ENCODE measurements around the gene DPP9. TPM values are rescaled to one million over a fixed set of nuclear protein-coding genes. Genes with fewer than 3 reads are reported as not detected.

The DPP9 gene
- total RNA-seq, 1 donor from 2014 or later = 17.1 TPM

GRCh38 chr19:4722671-4723594, 709 bp downstream of the DPP9 start:
- H3K79me2 ChIP-seq (ENCODE audit: low read depth) = peaks cover 27% of the 10 kb centered on the region
- DNase-seq (ENCODE audit: low spot score) = peak; percentile 10
- Mint-ChIP-seq H3K27me3 (ENCODE audit: insufficient read depth, low read depth) (peaks cover 28% of the 10 kb centered on the region), H3K36me3 (peaks cover 6% of the 10 kb centered on the region), H3K27ac (peak overlapping the region; percentile 87), H3K4me1 (peaks cover 17% of the 10 kb centered on the region), H3K4me3 (peak overlapping the region; percentile 95), H3K9me3 (peaks cover 8% of the 10 kb centered on the region)
- peak overlapping the region; percentile 93 for H3K4me3 ChIP-seq
- peaks cover 7% of the 10 kb centered on the region for H3K4me1 ChIP-seq
- H3K9me3 ChIP-seq (ENCODE audit: low read depth) = no peaks in the 10 kb centered on the region
- H2AFZ ChIP-seq (replicated peaks) = no peak overlapping the region
- H3F3A ChIP-seq (ENCODE audit: low read depth) = no peaks in the 10 kb centered on the region
- H4K20me1 ChIP-seq (ENCODE audit: low read depth) = peaks cover 13% of the 10 kb centered on the region
- peak overlapping the region; percentile 90 for H3K9ac ChIP-seq
- H3K27me3 ChIP-seq = no peaks in the 10 kb centered on the region
- H3K27ac ChIP-seq = no peak overlapping the region
- H3K4me2 ChIP-seq = peak overlapping the region; percentile 97
- H3K36me3 ChIP-seq = no peaks in the 10 kb centered on the region
- TF ChIP-seq, protein P1, sequence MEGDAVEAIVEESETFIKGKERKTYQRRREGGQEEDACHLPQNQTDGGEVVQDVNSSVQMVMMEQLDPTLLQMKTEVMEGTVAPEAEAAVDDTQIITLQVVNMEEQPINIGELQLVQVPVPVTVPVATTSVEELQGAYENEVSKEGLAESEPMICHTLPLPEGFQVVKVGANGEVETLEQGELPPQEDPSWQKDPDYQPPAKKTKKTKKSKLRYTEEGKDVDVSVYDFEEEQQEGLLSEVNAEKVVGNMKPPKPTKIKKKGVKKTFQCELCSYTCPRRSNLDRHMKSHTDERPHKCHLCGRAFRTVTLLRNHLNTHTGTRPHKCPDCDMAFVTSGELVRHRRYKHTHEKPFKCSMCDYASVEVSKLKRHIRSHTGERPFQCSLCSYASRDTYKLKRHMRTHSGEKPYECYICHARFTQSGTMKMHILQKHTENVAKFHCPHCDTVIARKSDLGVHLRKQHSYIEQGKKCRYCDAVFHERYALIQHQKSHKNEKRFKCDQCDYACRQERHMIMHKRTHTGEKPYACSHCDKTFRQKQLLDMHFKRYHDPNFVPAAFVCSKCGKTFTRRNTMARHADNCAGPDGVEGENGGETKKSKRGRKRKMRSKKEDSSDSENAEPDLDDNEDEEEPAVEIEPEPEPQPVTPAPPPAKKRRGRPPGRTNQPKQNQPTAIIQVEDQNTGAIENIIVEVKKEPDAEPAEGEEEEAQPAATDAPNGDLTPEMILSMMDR (IDR thresholded peaks at IDR 0.05) = no peak
- TF ChIP-seq EZH2phosphoT487 (IDR thresholded peaks at IDR 0.05) = no peak
- no peak for TF ChIP-seq EZH2 (IDR thresholded peaks at IDR 0.05)

GRCh38 chr19:4721196-4721595, 2.4 kb downstream of the DPP9 start:
- Histone ChIP-seq H3F3A (ENCODE audit: low read depth) (no peaks in the 10 kb centered on the region), H3K9me3 (ENCODE audit: low read depth) (no peaks in the 10 kb centered on the region), H3K36me3 (no peaks in the 10 kb centered on the region), H3K4me3 (no peak overlapping the region), H3K79me2 (ENCODE audit: low read depth) (peaks cover 27% of the 10 kb centered on the region), H3K4me1 (peaks cover 7% of the 10 kb centered on the region), H3K9ac (no peak overlapping the region), H3K27me3 (no peaks in the 10 kb centered on the region), H4K20me1 (ENCODE audit: low read depth) (peaks cover 13% of the 10 kb centered on the region), H3K27ac (no peak overlapping the region), H2AFZ (replicated peaks) (no peak overlapping the region), H3K4me2 (no peak overlapping the region)
- TF ChIP-seq EZH2phosphoT487 (IDR thresholded peaks at IDR 0.05) (no peak), EZH2 (IDR thresholded peaks at IDR 0.05) (no peak)
- TF ChIP-seq, protein P1 (IDR thresholded peaks at IDR 0.05) = no peak
- peak overlapping the region; percentile 95 for H3K4me3 Mint-ChIP-seq
- peaks cover 9% of the 10 kb centered on the region for H3K36me3 Mint-ChIP-seq
- peaks cover 8% of the 10 kb centered on the region for H3K9me3 Mint-ChIP-seq
- H3K27me3 Mint-ChIP-seq (ENCODE audit: insufficient read depth, low read depth) = peaks cover 28% of the 10 kb centered on the region
- H3K4me1 Mint-ChIP-seq = peaks cover 17% of the 10 kb centered on the region
- no peak for DNase-seq (ENCODE audit: low spot score)
- H3K27ac Mint-ChIP-seq = no peak overlapping the region

DNA sequence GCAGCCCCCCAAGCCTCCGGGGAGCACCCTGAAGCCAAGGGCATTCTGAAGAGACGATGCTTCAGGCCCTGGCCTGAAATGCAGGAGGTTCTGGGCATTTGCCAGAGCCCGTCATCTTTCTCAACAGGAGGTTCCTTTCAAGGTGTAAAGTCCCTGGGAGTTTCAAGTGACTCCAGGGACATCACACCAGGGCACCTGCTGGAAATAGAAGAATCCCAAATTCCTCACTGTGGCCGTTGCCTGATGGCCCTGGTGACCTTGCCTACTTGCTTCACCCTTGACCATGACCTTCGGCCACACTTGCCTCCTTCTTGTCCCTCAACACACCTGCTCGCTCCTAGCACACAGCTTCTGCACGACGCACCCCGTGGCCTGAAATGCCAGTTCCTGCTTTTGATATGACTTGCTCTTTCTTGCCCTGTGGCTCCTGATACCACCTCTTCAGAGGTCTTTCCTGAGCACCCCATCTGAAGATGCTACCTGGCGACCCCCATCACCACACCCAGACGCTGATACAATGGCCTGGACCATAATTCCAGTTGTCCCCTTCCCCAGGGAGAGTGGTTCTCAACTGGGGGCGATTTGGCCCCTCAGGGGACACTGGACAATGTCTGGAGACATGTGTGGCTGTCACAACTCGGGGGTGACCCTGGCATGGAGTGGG, 3.5 kb downstream of the DPP9 start:
- Histone ChIP-seq H3K27ac (no peak overlapping the region), H2AFZ (replicated peaks) (no peak overlapping the region), H3K27me3 (no peaks in the 10 kb centered on the region), H3K36me3 (no peaks in the 10 kb centered on the region), H3K4me2 (no peak overlapping the region), H3K9me3 (ENCODE audit: low read depth) (no peaks in the 10 kb centered on the region), H3F3A (ENCODE audit: low read depth) (no peaks in the 10 kb centered on the region), H3K79me2 (ENCODE audit: low read depth) (peaks cover 27% of the 10 kb centered on the region), H3K4me3 (no peak overlapping the region), H4K20me1 (ENCODE audit: low read depth) (peaks cover 13% of the 10 kb centered on the region), H3K9ac (no peak overlapping the region), H3K4me1 (peaks cover 7% of the 10 kb centered on the region)
- DNase-seq (ENCODE audit: low spot score) = no peak
- Mint-ChIP-seq H3K36me3 (peaks cover 9% of the 10 kb centered on the region), H3K27ac (no peak overlapping the region), H3K9me3 (peaks cover 8% of the 10 kb centered on the region), H3K4me3 (peak overlapping the region; percentile 41), H3K4me1 (peaks cover 17% of the 10 kb centered on the region), H3K27me3 (ENCODE audit: insufficient read depth, low read depth) (peaks cover 22% of the 10 kb centered on the region)
- no peak for TF ChIP-seq EZH2 (IDR thresholded peaks at IDR 0.05)
- no peak for TF ChIP-seq EZH2phosphoT487 (IDR thresholded peaks at IDR 0.05)
- TF ChIP-seq, protein P1 (IDR thresholded peaks at IDR 0.05) = no peak

Measured in neural progenitor cell (in vitro differentiated cells).